H9 (cell line): ENCODE results near the gene CPNE5. TPM values are rescaled to one million over a fixed set of nuclear protein-coding genes. Genes with fewer than 3 reads are reported as not detected.
A peak's percentile ranks its signal among the peaks of the same experiment; 100 is the strongest.

Experiments used
- DNase-seq: peaks from one replicate; pipeline ENCODE4 v3.0.0-alpha.2; 2017
- H2AFZ ChIP-seq: one replicate; pipeline ENCODE4 v1.6.1; 2013; ENCODE audit warnings: mild to moderate bottlenecking, low read length, control low read depth, moderate library complexity
- H2AK5ac ChIP-seq: 2 replicates; pipeline ENCODE4 v1.6.1; 2013; ENCODE audit warnings: low read length, control low read depth, mixed read lengths; ENCODE audit not compliant: insufficient read length
- H2BK120ac ChIP-seq: one replicate; pipeline ENCODE4 v1.6.1; 2013; ENCODE audit warnings: low read depth, mild to moderate bottlenecking, low read length, control low read depth, inconsistent platforms; ENCODE audit not compliant: poor library complexity, severe bottlenecking
- H2BK12ac ChIP-seq: 2 replicates; pipeline ENCODE4 v1.6.1; 2013; ENCODE audit warnings: low read length, control low read depth, mixed read lengths, low read depth; ENCODE audit not compliant: insufficient read length
- H2BK15ac ChIP-seq: 2 replicates; pipeline ENCODE4 v1.6.1; 2013; ENCODE audit warnings: low read depth, low read length, control low read depth
- H2BK20ac ChIP-seq: one replicate; pipeline ENCODE4 v1.6.1; 2013; ENCODE audit warnings: low read depth, mild to moderate bottlenecking, low read length, control low read depth, inconsistent platforms; ENCODE audit not compliant: poor library complexity, severe bottlenecking
- H2BK5ac ChIP-seq: 2 replicates; pipeline ENCODE4 v1.6.1; 2013; ENCODE audit warnings: low read length, control low read depth, mixed read lengths; ENCODE audit not compliant: insufficient read length
- H3K14ac ChIP-seq: 2 replicates; pipeline ENCODE4 v1.6.1; 2013; ENCODE audit warnings: low read length, control low read depth; ENCODE audit not compliant: insufficient read depth
- H3K18ac ChIP-seq: 2 replicates; pipeline ENCODE4 v1.6.1; 2013; ENCODE audit warnings: low read depth, mild to moderate bottlenecking, mixed read lengths, low read length, control low read depth; ENCODE audit not compliant: insufficient read length
- H3K23ac ChIP-seq: 2 replicates; pipeline ENCODE4 v1.6.1; 2013; ENCODE audit warnings: low read length, control low read depth, mixed read lengths, low read depth; ENCODE audit not compliant: insufficient read length
- H3K23me2 ChIP-seq: 2 replicates; pipeline ENCODE4 v1.6.1; 2013; ENCODE audit warnings: low read depth, mild to moderate bottlenecking, mixed read lengths, low read length, control low read depth; ENCODE audit not compliant: insufficient read length, poor library complexity, severe bottlenecking
- H3K27ac ChIP-seq: 2 replicates; pipeline ENCODE4 v1.5.1; 2013; ENCODE audit warnings: low read length, control low read depth, mixed read lengths, low read depth; ENCODE audit not compliant: insufficient read length
- H3K27me3 ChIP-seq: 2 replicates; pipeline ENCODE4 v1.6.1; 2013; ENCODE audit warnings: low read length, control low read depth, inconsistent platforms; ENCODE audit not compliant: insufficient read depth
- H3K4ac ChIP-seq: 2 replicates; pipeline ENCODE4 v1.6.1; 2013; ENCODE audit warnings: low read depth, mild to moderate bottlenecking, control low read depth, inconsistent platforms, low read length, moderate library complexity
- H3K4me1 ChIP-seq: 2 replicates; pipeline ENCODE4 v1.6.1; 2013; ENCODE audit warnings: low read length, control low read depth, inconsistent platforms; ENCODE audit not compliant: insufficient read depth
- H3K4me2 ChIP-seq: 2 replicates; pipeline ENCODE4 v1.6.1; 2013; ENCODE audit warnings: low read length, control low read depth, mixed read lengths; ENCODE audit not compliant: insufficient read length, insufficient read depth
- H3K56ac ChIP-seq: 2 replicates; pipeline ENCODE4 v1.6.1; 2013; ENCODE audit warnings: low read depth, mild to moderate bottlenecking, mixed read lengths, low read length, control low read depth; ENCODE audit not compliant: insufficient read length
- H3K79me1 ChIP-seq: 2 replicates; pipeline ENCODE4 v1.6.1; 2013; ENCODE audit warnings: low read depth, mild to moderate bottlenecking, moderate library complexity, low read length, control low read depth, inconsistent platforms; ENCODE audit not compliant: insufficient read depth, poor library complexity, severe bottlenecking
- H3K79me2 ChIP-seq: 2 replicates; pipeline ENCODE4 v1.6.1; 2013; ENCODE audit warnings: low read length, control low read depth, inconsistent platforms; ENCODE audit not compliant: insufficient read depth
- H3K9ac ChIP-seq: 2 replicates; pipeline ENCODE4 v1.6.1; 2013; ENCODE audit warnings: low read length, control low read depth, mixed read lengths; ENCODE audit not compliant: insufficient read length; ENCODE audit errors: extremely low read depth
- H3K9me3 ChIP-seq: one replicate; pipeline ENCODE4 v1.6.1; 2013; ENCODE audit warnings: low read depth, low read length, inconsistent platforms; ENCODE audit not compliant: control insufficient read depth
- H3T11ph ChIP-seq: one replicate; pipeline ENCODE4 v1.6.1; 2013; ENCODE audit warnings: mild to moderate bottlenecking, low read length, control low read depth, inconsistent platforms
- H4K20me1 ChIP-seq: one replicate; pipeline ENCODE4 v1.6.1; 2013; ENCODE audit not compliant: control insufficient read depth, insufficient read length, insufficient read depth
- H4K5ac ChIP-seq: 2 replicates; pipeline ENCODE4 v1.6.1; 2013; ENCODE audit warnings: low read depth, mild to moderate bottlenecking, mixed read lengths, low read length, control low read depth; ENCODE audit not compliant: insufficient read length
- H4K8ac ChIP-seq: replicated peaks from 2 replicates; pipeline ENCODE4 v1.6.1; 2013; ENCODE audit warnings: low read length, control low read depth, mixed read lengths, low read depth; ENCODE audit not compliant: insufficient read length
- H4K91ac ChIP-seq: 2 replicates; pipeline ENCODE4 v1.6.1; 2013; ENCODE audit warnings: low read depth, mild to moderate bottlenecking, moderate library complexity, mixed read lengths, low read length, control low read depth; ENCODE audit not compliant: insufficient read length
- H3K27ac Mint-ChIP-seq, 3 experiments: 2 replicates in 2 of 3; 3 replicates in 1 of 3; pipeline ENCODE4 v1.8.0; 2020 to 2021; ENCODE audit warnings: mixed read lengths in 3 of 3, mild to moderate bottlenecking in 1 of 3, moderate library complexity in 1 of 3
- H3K27me3 Mint-ChIP-seq: 2 replicates; pipeline ENCODE4 v1.8.0; 2021; ENCODE audit warnings: low read depth, mild to moderate bottlenecking, moderate library complexity, mixed read lengths
- H3K36me3 Mint-ChIP-seq, 3 experiments: 2 replicates in 2 of 3; 3 replicates in 1 of 3; pipeline ENCODE4 v1.8.0; 2020 to 2021; ENCODE audit warnings: low read depth in 3 of 3, mixed read lengths in 3 of 3; ENCODE audit not compliant: insufficient read depth in 1 of 3
- H3K4me1 Mint-ChIP-seq, 2 experiments: 2 replicates each; pipeline ENCODE4 v1.8.0; 2020; ENCODE audit warnings: mixed read lengths in 2 of 2
- H3K4me3 Mint-ChIP-seq, 2 experiments: 2 replicates in 1 of 2; 3 replicates in 1 of 2; pipeline ENCODE4 v1.8.0; 2020 to 2021; ENCODE audit warnings: mild to moderate bottlenecking in 2 of 2, mixed read lengths in 2 of 2, moderate library complexity in 1 of 2
- H3K9me3 Mint-ChIP-seq, 2 experiments: 2 replicates in 1 of 2; 3 replicates in 1 of 2; pipeline ENCODE4 v1.8.0; 2020; ENCODE audit warnings: mild to moderate bottlenecking in 2 of 2, mixed read lengths in 2 of 2, moderate library complexity in 1 of 2
- CTCF ChIP-seq: fragments of 200-600 bp; sonication (generic); conservative IDR thresholded peaks from 3 replicates; pipeline ENCODE4 v1.8.0; 2021; ENCODE audit warnings: antibody characterized with exemption, mild to moderate bottlenecking
- WGBS: extraction: QIAGEN DNeasy Blood & Tissue Kit; methylation state at CpG from one replicate; pipeline ENCODE4 v1.1.7; 2013; ENCODE audit warnings: missing lambda C conversion rate, low lambda C conversion rate, mixed read lengths; ENCODE audit not compliant: insufficient read length; ENCODE audit errors: extremely low coverage; 5-methylcytosine and 5-hydroxymethylcytosine counted together
- total RNA-seq: library from RNA; stranded (reverse); gene quantifications from 2 replicates; pipeline ENCODE4 v1.2.1, GENCODE V29; 2021

The CPNE5 gene
- total RNA-seq, 1 experiment from 2014 or later, result 0.52 TPM

GRCh38 chr6:36797653-36798052 is 41.6 kb downstream of the CPNE5 start:
- Histone ChIP-seq H3K4ac (no peak overlapping the region), H3K14ac (no peak overlapping the region), H3K27me3 (no peaks in the 10 kb centered on the region), H3K4me1 (no peaks in the 10 kb centered on the region; the same call in 1 of the 2 replicates), H3T11ph (no peak overlapping the region), H3K9me3 (no peaks in the 10 kb centered on the region), H2BK5ac (no peak overlapping the region), H3K23ac (no peak overlapping the region), H3K56ac (no peak overlapping the region), H2BK12ac (no peak overlapping the region), H4K91ac (no peak overlapping the region), H4K20me1 (no peaks in the 10 kb centered on the region), H4K8ac (no peak overlapping the region), H3K79me2 (no peaks in the 10 kb centered on the region), H2BK15ac (no peak overlapping the region), H3K4me2 (no peak overlapping the region), H2AFZ (no peak overlapping the region), H2AK5ac (no peak overlapping the region), H2BK120ac (no peak overlapping the region), H3K27ac (no peak overlapping the region), H4K5ac (no peak overlapping the region), H3K23me2 (peaks cover 4% of the 10 kb centered on the region), H2BK20ac (no peak overlapping the region), H3K79me1 (no peaks in the 10 kb centered on the region), H3K18ac (no peak overlapping the region), H3K9ac (no peak overlapping the region)
- no CpG with 5 or more reads among the region's 1 CpG for WGBS
- H3K36me3 Mint-ChIP-seq, result no peaks in the 10 kb centered on the region
- no peak for DNase-seq
- peak overlapping the region in 1 of 3 experiments; percentile 84; a peak in 1 of 7 replicates for H3K27ac Mint-ChIP-seq
- H3K4me1 Mint-ChIP-seq, result peaks cover 12 to 31% of the 10 kb centered on the region in 2 experiments
- no peak for TF ChIP-seq CTCF
- H3K9me3 Mint-ChIP-seq, result peaks cover 0 to 2% of the 10 kb centered on the region in 2 experiments; a peak in 1 of 5 replicates
- no peak overlapping the region for H3K4me3 Mint-ChIP-seq
- peaks cover 6% of the 10 kb centered on the region for H3K27me3 Mint-ChIP-seq
